GM08714 (cell line): Measurements from ENCODE around the gene RNF146.

ENCODE experiments used
- H3K4me3 ChIP-seq: fragments of 200-500 bp; sonication (Bioruptor generic); 2 replicates; pipeline ENCODE4 v1.5.1; 2014; ENCODE audit warnings: mild to moderate bottlenecking, low read length, inconsistent platforms
- ZNF274 ChIP-seq: IDR thresholded peaks from 2 replicates; pipeline ENCODE4 v1.6.1; 2012; ENCODE audit warnings: mild to moderate bottlenecking, low read depth, low read length

RNF146 gene

GRCh38 chr6:127267646-127268625 is 1.3 kb downstream of the RNF146 start:
- no peak for TF ChIP-seq ZNF274
- peak overlapping the region; percentile 98 for H3K4me3 ChIP-seq

DNA sequence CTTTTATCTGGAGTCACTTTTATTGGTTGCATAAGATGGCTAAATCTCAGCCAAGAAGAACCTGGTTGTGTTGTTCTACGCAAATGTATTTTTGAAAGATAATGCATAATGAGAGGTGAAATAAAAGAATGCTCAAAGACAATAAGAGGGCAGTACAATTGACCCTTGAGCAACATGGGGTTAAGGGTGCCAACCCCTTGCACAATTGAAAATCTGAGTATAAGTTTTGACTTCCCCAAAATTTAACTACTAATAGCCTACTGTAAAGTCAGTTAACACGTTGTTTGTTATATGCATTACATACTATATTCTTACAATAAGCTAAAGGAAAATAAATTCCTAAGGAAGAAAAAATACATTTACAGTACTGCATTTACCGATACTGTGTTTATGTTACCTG is 5.9 kb downstream of the RNF146 start:
- TF ChIP-seq ZNF274: no peak
- H3K4me3 ChIP-seq: no peak overlapping the region

DNA sequence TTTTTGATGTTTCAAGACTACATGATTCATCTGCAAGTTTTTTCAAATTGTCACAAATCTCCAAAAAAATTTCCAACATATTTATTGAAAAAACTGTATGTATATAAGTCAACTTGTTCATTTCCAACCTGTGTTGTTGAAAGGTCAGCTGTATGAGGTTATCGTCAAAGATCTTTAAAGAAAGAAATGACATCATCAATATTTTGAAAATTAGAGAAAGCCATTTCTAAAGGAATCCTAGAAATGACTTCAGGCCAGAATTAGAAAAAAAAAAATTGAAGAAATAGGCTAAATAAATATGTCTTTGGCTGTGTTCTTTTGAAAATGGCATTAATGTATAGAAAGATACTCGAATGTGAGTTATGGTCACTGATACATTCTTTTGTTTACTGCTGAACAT is 6.8 kb downstream of the RNF146 start:
- no peak overlapping the region for H3K4me3 ChIP-seq
- no peak for TF ChIP-seq ZNF274

DNA sequence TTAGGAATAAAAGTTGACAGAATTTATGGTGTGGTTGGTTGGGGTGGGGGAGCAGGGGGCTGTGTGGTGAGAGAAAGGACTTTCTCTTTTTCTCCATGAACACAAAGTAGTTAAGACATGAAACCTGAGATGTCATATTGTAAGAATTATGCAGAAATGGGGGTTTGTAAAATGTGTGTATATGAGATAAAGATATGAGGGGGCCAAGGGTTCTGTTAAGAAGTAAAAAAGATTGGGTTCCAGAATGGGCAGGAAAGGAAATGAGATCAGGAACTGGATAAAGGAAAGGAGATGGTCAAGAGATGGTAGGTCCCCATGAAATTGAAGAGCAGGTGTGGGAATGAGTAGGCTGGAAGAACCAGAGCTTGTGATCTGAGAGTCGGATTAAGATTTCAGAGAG is 9.7 kb downstream of the RNF146 start:
- no peak for TF ChIP-seq ZNF274
- H3K4me3 ChIP-seq: no peak overlapping the region

DNA sequence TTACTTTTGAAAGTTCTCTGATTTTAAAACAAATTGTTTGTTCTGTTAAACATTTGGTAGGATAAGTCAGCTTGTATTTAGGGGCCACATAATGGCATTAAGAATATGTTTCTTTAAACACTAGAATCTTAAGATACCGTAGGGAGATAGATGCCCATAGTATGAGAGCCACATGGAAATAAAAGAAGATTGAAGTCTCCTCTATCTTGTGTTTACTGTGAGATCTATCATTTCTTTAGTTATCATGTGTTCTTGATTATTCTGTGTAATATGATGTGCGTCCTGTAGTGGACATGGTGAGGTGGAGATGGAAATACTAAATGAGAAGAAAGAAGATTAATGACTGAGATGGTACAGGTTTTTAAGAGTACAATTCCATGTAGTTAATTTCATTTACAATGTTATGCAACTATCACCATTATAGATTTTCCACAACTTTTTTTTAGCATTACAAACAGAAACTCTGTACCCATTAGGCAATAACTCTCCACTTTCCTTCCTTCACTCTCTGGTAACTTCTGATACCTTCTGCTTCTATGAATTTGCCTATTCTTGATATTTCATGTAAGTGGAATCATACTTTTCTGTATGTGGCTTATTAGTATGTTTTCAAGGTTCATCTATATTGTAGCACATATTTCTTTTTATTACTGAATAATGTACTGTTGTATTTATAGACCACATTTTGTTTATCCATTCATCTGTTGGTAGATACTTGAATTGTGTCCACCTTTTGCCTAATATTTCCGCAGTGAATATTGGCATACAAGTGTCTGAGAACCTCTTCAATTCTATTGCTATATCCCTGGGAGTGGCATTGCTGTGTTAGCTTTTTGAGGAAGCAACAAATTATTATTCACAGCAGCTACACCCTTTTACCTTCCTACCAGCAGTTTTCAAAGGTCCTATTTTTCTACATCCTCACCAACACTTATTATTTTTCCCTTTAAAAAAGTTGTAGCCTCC is 11.5 kb downstream of the RNF146 start:
- no peak for TF ChIP-seq ZNF274
- no peak overlapping the region for H3K4me3 ChIP-seq

DNA sequence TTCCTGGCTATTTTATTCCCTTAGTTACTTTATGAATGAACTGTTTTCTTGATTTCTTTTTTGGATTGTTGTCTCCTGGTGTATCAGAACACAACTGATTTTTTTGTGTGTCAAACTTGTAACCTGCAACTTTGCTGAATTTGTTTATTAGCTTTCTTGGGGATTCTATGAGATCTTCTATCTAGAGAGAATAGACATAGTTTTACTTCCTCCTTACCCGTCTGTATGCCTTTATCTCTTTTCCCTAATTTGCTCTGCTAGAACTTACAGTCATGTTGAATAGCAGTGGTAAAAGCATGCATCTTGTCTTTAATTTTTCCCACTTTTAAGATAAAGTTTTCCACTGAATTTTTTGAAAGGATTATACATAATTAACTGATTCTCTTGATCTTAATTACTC is 13.2 kb downstream of the RNF146 start:
- H3K4me3 ChIP-seq: no peak overlapping the region
- no peak for TF ChIP-seq ZNF274

DNA sequence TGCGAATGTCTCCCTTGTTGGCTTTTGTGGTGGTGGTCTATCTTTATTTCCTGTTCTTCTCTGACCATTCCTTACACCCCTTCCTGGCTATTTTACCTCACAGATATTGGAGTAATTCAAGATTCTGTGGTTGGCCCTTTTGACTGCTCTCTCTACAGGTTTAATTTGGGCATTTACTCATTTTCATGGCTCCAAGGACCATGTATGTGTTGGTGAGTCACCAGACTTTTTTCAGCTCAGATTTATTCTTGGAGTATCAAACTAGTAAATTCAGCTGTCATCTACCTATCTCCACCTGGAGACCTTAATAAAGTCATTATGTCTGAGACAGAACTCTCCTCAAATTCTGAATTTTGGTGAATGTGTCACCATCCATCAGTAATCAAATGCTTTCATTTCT is 15.5 kb downstream of the RNF146 start:
- no peak overlapping the region for H3K4me3 ChIP-seq

GRCh38 chr6:127288705-127289104 is 22.0 kb downstream of the RNF146 start:
- TF ChIP-seq ZNF274: no peak
- H3K4me3 ChIP-seq: no peak overlapping the region

More for the DNA sequence above, 15.5 kb downstream of the RNF146 start:
- TF ChIP-seq ZNF274: no peak

DNA sequence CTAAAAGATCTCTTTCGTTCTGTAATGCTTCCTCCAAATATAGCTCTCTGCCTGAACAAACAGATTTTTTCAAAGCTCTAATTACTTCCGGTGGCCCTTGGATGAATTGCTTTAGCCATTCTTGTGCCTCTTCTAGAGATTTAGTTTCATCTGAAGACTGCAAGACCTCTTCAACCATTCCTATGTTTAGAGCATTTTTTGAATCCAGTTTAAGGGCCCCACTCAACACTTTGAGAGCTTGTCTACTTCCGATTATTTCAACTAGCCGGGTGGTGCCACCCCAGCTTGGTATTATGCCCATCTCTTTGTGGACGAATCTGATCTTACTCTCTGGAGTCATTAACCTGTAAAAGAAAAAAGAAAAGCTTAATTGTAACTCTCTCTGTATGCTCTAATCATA is 23.3 kb downstream of the RNF146 start:
- TF ChIP-seq ZNF274: no peak
- H3K4me3 ChIP-seq: no peak overlapping the region

DNA sequence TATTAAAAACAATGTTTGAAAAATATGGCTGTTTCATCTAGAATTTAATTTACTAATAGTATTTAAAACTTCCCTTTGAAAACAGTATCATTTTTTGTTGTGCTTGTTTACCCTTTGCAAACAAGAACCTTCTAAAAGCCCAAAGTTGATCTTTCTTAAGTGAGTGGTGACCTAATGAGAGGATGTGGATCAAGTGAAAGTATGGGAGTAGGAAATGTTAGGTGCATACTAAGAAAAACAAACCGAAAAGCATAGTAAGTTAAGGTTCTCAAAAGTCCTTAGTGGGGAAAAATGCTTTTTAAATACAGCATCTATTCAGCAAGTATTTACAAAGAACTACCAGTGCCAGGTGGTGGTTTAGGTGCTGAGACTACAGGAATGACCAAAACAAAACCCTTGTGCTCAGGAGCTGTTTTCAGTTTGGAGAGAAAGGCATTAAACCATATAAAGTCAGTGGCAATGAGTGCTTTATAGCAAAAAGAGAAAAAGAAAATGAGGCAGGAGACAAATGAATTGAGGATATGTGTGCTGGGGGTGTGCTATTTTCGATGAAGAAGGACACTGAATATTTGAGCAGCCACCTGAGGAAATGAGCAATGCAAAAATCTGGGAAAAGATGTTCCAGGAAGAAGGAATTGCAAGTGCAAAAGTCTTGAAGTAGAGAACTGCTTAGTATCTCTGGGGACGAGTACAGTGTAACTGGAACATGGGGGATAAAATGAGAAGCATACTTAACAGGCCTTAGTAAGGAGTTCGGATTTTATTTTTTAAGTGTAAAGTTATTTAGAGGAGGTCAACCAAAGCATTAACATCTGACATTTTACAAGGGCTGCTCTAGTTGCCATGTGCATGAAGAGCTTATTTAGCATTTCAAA is 24.0 kb downstream of the RNF146 start:
- no peak overlapping the region for H3K4me3 ChIP-seq
- no peak for TF ChIP-seq ZNF274

- no peak for TF ChIP-seq ZNF274
- no peak overlapping the region for H3K4me3 ChIP-seq
Measured at GRCh38 chr6:127291495-127291894, 24.8 kb downstream of the RNF146 start.

DNA sequence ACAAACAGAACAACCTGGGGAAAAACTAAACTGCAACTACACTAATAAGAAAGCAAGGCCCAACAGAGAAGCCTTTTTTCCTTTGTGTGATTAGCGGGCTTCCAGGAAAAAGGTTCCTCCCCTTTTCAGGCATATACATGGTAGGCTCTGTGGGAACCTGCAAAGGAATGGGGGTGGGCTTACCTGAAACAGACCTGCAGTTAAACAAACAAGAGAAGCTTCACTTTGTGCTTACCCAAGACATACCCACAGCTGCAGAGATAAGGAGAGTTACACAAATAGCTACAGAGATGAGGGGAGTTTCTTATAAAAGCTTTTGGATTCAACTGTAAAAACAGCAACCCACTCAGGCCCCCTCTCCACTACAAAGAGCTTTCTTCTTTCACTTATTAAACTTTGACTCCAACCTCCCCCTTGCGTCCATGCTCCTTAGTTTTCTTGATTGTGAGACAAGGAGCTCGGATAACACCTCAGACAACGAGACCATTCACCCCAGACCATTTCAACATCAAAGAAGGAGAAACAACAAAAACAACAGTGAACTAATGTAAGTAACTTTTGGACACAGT is 30.9 kb downstream of the RNF146 start:
- TF ChIP-seq ZNF274: no peak
- no peak overlapping the region for H3K4me3 ChIP-seq

- TF ChIP-seq ZNF274: no peak
- H3K4me3 ChIP-seq: no peak overlapping the region
Measured at GRCh38 chr6:127298475-127298874, 31.8 kb downstream of the RNF146 start.

DNA sequence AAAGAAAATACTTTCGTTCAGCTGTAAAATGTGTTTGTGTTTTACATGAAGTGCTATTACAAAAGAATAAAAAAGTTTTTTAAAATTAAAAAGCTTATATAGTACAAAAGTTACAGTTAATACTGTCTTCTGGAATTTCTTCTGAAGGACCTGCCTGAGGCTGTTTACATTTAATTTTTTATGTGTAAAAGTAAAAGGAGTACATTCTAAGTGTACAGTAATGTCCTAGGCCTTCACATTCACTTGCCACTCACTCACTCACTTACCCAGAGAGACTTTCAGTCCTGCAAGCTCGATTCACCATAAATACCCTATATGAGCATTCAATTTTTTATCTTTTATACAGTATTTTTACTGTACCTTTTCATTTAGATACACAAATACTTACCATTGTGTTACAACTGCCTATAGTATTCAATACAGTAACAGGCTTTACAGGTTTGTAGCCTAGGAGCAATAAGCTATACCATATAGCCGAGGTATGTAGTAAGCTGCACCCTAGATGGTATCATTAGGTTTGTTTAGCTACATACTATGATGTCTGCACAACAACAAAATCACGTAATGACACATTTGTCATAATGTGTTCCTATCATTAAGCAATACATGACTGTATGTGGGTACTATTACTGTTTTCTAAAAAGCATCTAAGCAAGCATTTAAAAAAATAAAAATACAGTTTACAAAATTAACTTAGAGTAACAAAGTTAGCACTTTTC is 33.0 kb downstream of the RNF146 start:
- no peak overlapping the region for H3K4me3 ChIP-seq
- TF ChIP-seq ZNF274: no peak
